IMR-90 (cell line): ENCODE measurements around the gene FXYD4. TPM values are rescaled to one million over a fixed set of nuclear protein-coding genes. Genes with fewer than 3 reads are reported as not detected.

ENCODE experiments used
- ATAC-seq: fragments of 200-7000 bp; cut with Tn5 transposase; 2 replicates; pipeline ENCODE4 v1.9.1; 2020; ENCODE audit warnings: low read depth, mild to moderate bottlenecking, moderate library complexity
- BruUV-seq: library from RNA; stranded (reverse); fragments of 400-500 nt; replicated peaks from 2 replicates; lab custom pipeline; 2021; lab: Mats Ljungman, UMichigan
- CTCF ChIA-PET: fragments of 300-600 bp; formaldehyde crosslinking; extraction: SDS; loops from one replicate; lab custom pipeline; 2021; ENCODE audit warnings: antibody characterized with exemption; lab: Yijun Ruan, JAX
- POLR2A ChIA-PET: fragments of 300-600 bp; sonication (Branson Sonifier 250); formaldehyde crosslinking; loops from one replicate; lab custom pipeline; 2022; ENCODE audit warnings: antibody characterized with exemption; ENCODE audit not compliant: unreplicated experiment; lab: Charles Lee
- DNase-seq: peaks from one replicate; pipeline ENCODE4 v3.0.0; 2013
- H2AFZ ChIP-seq: replicated peaks from 2 replicates; pipeline ENCODE3; 2013; ENCODE audit warnings: low read length, mild to moderate bottlenecking; ENCODE audit not compliant: poor library complexity
- H2AK5ac ChIP-seq: 2 replicates; pipeline ENCODE4 v1.6.1; 2013; ENCODE audit warnings: low read depth, low read length, inconsistent platforms
- H2AK9ac ChIP-seq: replicated peaks from 2 replicates; pipeline ENCODE3; 2013; ENCODE audit warnings: mild to moderate bottlenecking, low read depth, low read length, moderate library complexity; ENCODE audit not compliant: poor library complexity
- H2BK120ac ChIP-seq: 2 replicates; pipeline ENCODE4 v1.6.1; 2013; ENCODE audit warnings: low read depth, low read length, inconsistent platforms
- H2BK15ac ChIP-seq: 3 replicates; pipeline ENCODE4 v1.6.1; 2013; ENCODE audit warnings: low read depth, low read length, inconsistent platforms
- H2BK20ac ChIP-seq: 2 replicates; pipeline ENCODE4 v1.6.1; 2013; ENCODE audit warnings: low read depth, mild to moderate bottlenecking, inconsistent platforms, low read length, moderate library complexity
- H2BK5ac ChIP-seq: 2 replicates; pipeline ENCODE4 v1.6.1; 2013; ENCODE audit warnings: mild to moderate bottlenecking, low read depth, low read length, inconsistent platforms; ENCODE audit not compliant: poor library complexity, severe bottlenecking
- H3K14ac ChIP-seq: replicated peaks from 2 replicates; pipeline ENCODE4 v1.6.1; 2013; ENCODE audit warnings: low read depth, low read length, inconsistent platforms
- H3K18ac ChIP-seq: 2 replicates; pipeline ENCODE4 v1.6.1; 2013; ENCODE audit warnings: low read depth, low read length, control low read depth
- H3K23ac ChIP-seq: 2 replicates; pipeline ENCODE4 v1.6.1; 2013; ENCODE audit warnings: low read depth, low read length, inconsistent platforms
- H3K27ac ChIP-seq: 2 replicates; pipeline ENCODE4 v1.5.1; 2013; ENCODE audit warnings: mild to moderate bottlenecking, control low read depth, low read length; ENCODE audit not compliant: insufficient read depth
- H3K27me3 ChIP-seq: 2 replicates; pipeline ENCODE4 v1.6.1; 2013; ENCODE audit warnings: low read length; ENCODE audit not compliant: control insufficient read depth, insufficient read depth
- H3K36me3 ChIP-seq: 2 replicates; pipeline ENCODE4 v1.6.1; 2013; ENCODE audit warnings: low read length, mixed read lengths; ENCODE audit not compliant: control insufficient read depth, insufficient read depth
- H3K4ac ChIP-seq: 2 replicates; pipeline ENCODE4 v1.6.1; 2013; ENCODE audit warnings: low read depth, low read length, inconsistent platforms
- H3K4me1 ChIP-seq: 2 replicates; pipeline ENCODE4 v1.6.1; 2013; ENCODE audit warnings: low read length, mixed read lengths; ENCODE audit not compliant: control insufficient read depth, insufficient read depth
- H3K4me2 ChIP-seq: 2 replicates; pipeline ENCODE4 v1.6.1; 2013; ENCODE audit warnings: low read depth, mild to moderate bottlenecking, control low read depth, low read length, moderate library complexity
- H3K4me3 ChIP-seq: 2 replicates; pipeline ENCODE4 v1.5.1; 2013; ENCODE audit warnings: low read depth, mild to moderate bottlenecking, control low read depth, low read length, moderate library complexity; ENCODE audit not compliant: insufficient read depth
- H3K56ac ChIP-seq: 2 replicates; pipeline ENCODE4 v1.6.1; 2013; ENCODE audit warnings: low read length, inconsistent platforms; ENCODE audit not compliant: insufficient read depth; ENCODE audit errors: extremely low read depth
- H3K79me1 ChIP-seq, 2 experiments: 2 replicates each; pipeline ENCODE4 v1.6.1; 2013; ENCODE audit warnings: low read length in 2 of 2, inconsistent platforms in 1 of 2, low read depth in 1 of 2
- H3K9ac ChIP-seq: 2 replicates; pipeline ENCODE4 v1.6.1; 2013; ENCODE audit warnings: low read depth, low read length, control low read depth
- H3K9me1 ChIP-seq: 2 replicates; pipeline ENCODE4 v1.6.1; 2013; ENCODE audit warnings: low read length, inconsistent platforms; ENCODE audit not compliant: insufficient read depth
- H3K9me3 ChIP-seq: 2 replicates; pipeline ENCODE4 v1.6.1; 2013; ENCODE audit warnings: low read length; ENCODE audit not compliant: control insufficient read depth, insufficient read depth
- H4K20me1 ChIP-seq: 2 replicates; pipeline ENCODE4 v1.6.1; 2013; ENCODE audit warnings: low read length, inconsistent platforms; ENCODE audit not compliant: insufficient read depth
- H4K5ac ChIP-seq: 2 replicates; pipeline ENCODE4 v1.6.1; 2013; ENCODE audit warnings: mild to moderate bottlenecking, low read depth, low read length, control low read depth
- H4K8ac ChIP-seq, 2 experiments: 2 replicates each; pipeline ENCODE4 v1.6.1; 2013; ENCODE audit warnings: low read depth in 2 of 2, low read length in 2 of 2, control low read depth in 1 of 2, inconsistent platforms in 1 of 2
- H4K91ac ChIP-seq: 2 replicates; pipeline ENCODE4 v1.6.1; 2013; ENCODE audit warnings: low read depth, low read length, inconsistent platforms; ENCODE audit not compliant: insufficient read depth
- BHLHE40 ChIP-seq: fragments of 150-350 bp; IDR thresholded peaks from 2 replicates; pipeline ENCODE4 v1.6.1; 2016; ENCODE audit warnings: mild to moderate bottlenecking, low read depth, low read length
- CEBPB ChIP-seq: IDR thresholded peaks from 2 replicates; pipeline ENCODE4 v1.6.1; 2012; ENCODE audit warnings: low read depth, low read length, improper control_type of control experiment
- CHD1 ChIP-seq: IDR thresholded peaks from 2 replicates; pipeline ENCODE4 v1.6.1; 2012; ENCODE audit warnings: low read depth, low read length, improper control_type of control experiment
- ELK1 ChIP-seq: fragments of 150-350 bp; IDR thresholded peaks from 2 replicates; pipeline ENCODE4 v1.6.1; 2016; ENCODE audit warnings: low read depth, mild to moderate bottlenecking, low read length, moderate library complexity, borderline replicate concordance
- FOS ChIP-seq: fragments of 150-350 bp; IDR thresholded peaks from 2 replicates; pipeline ENCODE4 v1.6.1; 2016; ENCODE audit warnings: low read depth, low read length
- MAZ ChIP-seq: IDR thresholded peaks from 2 replicates; pipeline ENCODE4 v1.6.1; 2012; ENCODE audit warnings: low read depth, mild to moderate bottlenecking, low read length, improper control_type of control experiment, moderate library complexity, borderline replicate concordance
- NFE2L2 ChIP-seq: fragments of 150-350 bp; IDR thresholded peaks from 2 replicates; pipeline ENCODE4 v1.6.1; 2016; ENCODE audit warnings: low read depth, mild to moderate bottlenecking, low read length
- POLR2A ChIP-seq: IDR thresholded peaks from 2 replicates; pipeline ENCODE4 v1.6.1; 2012; ENCODE audit warnings: mild to moderate bottlenecking, low read depth, low read length
- RCOR1 ChIP-seq: IDR thresholded peaks from 2 replicates; pipeline ENCODE4 v1.6.1; 2012; ENCODE audit warnings: mild to moderate bottlenecking, low read length, improper control_type of control experiment; ENCODE audit not compliant: insufficient replicate concordance
- RFX5 ChIP-seq: IDR thresholded peaks from 2 replicates; pipeline ENCODE4 v1.8.0; 2012; ENCODE audit warnings: low read depth, mild to moderate bottlenecking, low read length, moderate library complexity
- SMC3 ChIP-seq: fragments of 150-350 bp; IDR thresholded peaks from 2 replicates; pipeline ENCODE4 v1.6.1; 2016; ENCODE audit warnings: low read depth, mild to moderate bottlenecking, antibody characterized with exemption, low read length, moderate library complexity
- USF2 ChIP-seq: fragments of 150-350 bp; IDR thresholded peaks from 2 replicates; pipeline ENCODE4 v1.6.1; 2017; ENCODE audit warnings: mild to moderate bottlenecking, antibody characterized with exemption, low read length, low read depth
- WGBS, 2 experiments: methylation state at CpG; one replicate each; pipeline versions ENCODE4 v1.1.5 to v1.1.7; 2013; ENCODE audit warnings: missing lambda C conversion rate in 2 of 2; ENCODE audit not compliant: insufficient read length in 1 of 2; ENCODE audit errors: extremely low coverage in 2 of 2; 5-methylcytosine and 5-hydroxymethylcytosine counted together
- dilution Hi-C: fragments of 300-500 bp; cut with HindIII; formaldehyde crosslinking; loops from one replicate; pipeline ENCODE4 v1.14.3; 2018; ENCODE audit warnings: low sequenced_read_pairs; ENCODE audit not compliant: unreplicated experiment
- in situ Hi-C: fragments of 300-500 bp; cut with MboI; formaldehyde crosslinking; loops from 3 replicates; pipeline ENCODE4 v1.14.3; 2019; ENCODE audit warnings: low sequenced_read_pairs, inconsistent platforms, mixed read lengths
- intact Hi-C: fragments of 100-400 bp; cut with micrococcal nuclease; formaldehyde crosslinking; loops from 2 replicates; pipeline ENCODE4 v1.10.0; 2022
- polyA plus RNA-seq, 3 experiments: library from polyadenylated mRNA; depleted of rRNA; stranded (reverse); fragments of >200 nt; gene quantifications; 2 replicates each; pipeline ENCODE4 v1.2.3, GENCODE V29; 2012; ENCODE audit warnings: low replicate concordance in 1 of 3
- total RNA-seq: library from RNA; depleted of rRNA; stranded (reverse); fragments of >200 nt; gene quantifications from 2 replicates; pipeline ENCODE4 v1.2.3, GENCODE V29; 2012

The FXYD4 gene
- total and polyA plus RNA-seq, 2 of the 4 experiments (the other 2 are of a cell fraction) = not detected

GRCh38 chr10:43353495-43354329 lies 17.7 kb upstream of the FXYD4 start:
- Histone ChIP-seq H3K4me2 (no peak overlapping the region), H2BK120ac (no peak overlapping the region), H4K20me1 (no peaks in the 10 kb centered on the region), H3K18ac (no peak overlapping the region), H2BK20ac (no peak overlapping the region), H3K9me1 (no peaks in the 10 kb centered on the region), H3K56ac (no peak overlapping the region), H3K79me1 (no peaks in the 10 kb centered on the region), H3K4me3 (no peak overlapping the region), H2BK15ac (no peak overlapping the region), H3K9me3 (no peaks in the 10 kb centered on the region), H3K36me3 (no peaks in the 10 kb centered on the region), H4K5ac (no peak overlapping the region), H4K91ac (no peak overlapping the region), H2AK9ac (no peak overlapping the region), H3K27ac (no peak overlapping the region), H2AFZ (no peak overlapping the region), H3K4ac (no peak overlapping the region), H4K8ac (no peak overlapping the region), H3K14ac (no peak overlapping the region), H3K4me1 (no peaks in the 10 kb centered on the region), H2BK5ac (no peak overlapping the region), H3K9ac (no peak overlapping the region), H3K23ac (no peak overlapping the region), H3K27me3 (peaks cover 16% of the 10 kb centered on the region), H2AK5ac (no peak overlapping the region)
- ChIA-PET CTCF (no interaction called here), POLR2A (interaction anchor here (0.6 kb wide), 2 partner anchors 9 to 11 kb away, joined by 3 to 5 read pairs; no protein-coding TSS in a partner anchor)
- in situ Hi-C loops (no loop called here), intact Hi-C loops (no loop called here), dilution Hi-C loops (no loop called here)
- ATAC-seq (no peak), DNase-seq (no peak)
- no TSS peak for BruUV-seq
- WGBS, 2 experiments = no CpG with 5 or more reads among the region's 3 CpGs
- TF ChIP-seq ELK1 = no peak
- TF ChIP-seq CEBPB = no peak
- no peak for TF ChIP-seq MAZ
- TF ChIP-seq USF2 = no peak
- no peak for TF ChIP-seq NFE2L2
- TF ChIP-seq BHLHE40 = no peak
- no peak for TF ChIP-seq POLR2A
- no peak for TF ChIP-seq CHD1
- TF ChIP-seq RCOR1 = no peak
- no peak for TF ChIP-seq RFX5
- TF ChIP-seq FOS = no peak
- TF ChIP-seq SMC3 = no peak
